GM23338 (cell line): ENCODE measurements around the gene UBALD2.

Source experiments
- CREB1 ChIP-seq: fragments of 250-450 bp; sonication (Bioruptor Pico); IDR thresholded peaks from 2 replicates; pipeline ENCODE4 v1.5.0; 2020; ENCODE audit warnings: low read depth, mild to moderate bottlenecking, moderate library complexity
- CTCF ChIP-seq, 2 experiments: fragments of 200-600 bp in 1 of 2; sonication (generic) in 1 of 2; conservative IDR thresholded peaks; 2 replicates each; pipeline versions ENCODE4 v1.5.1 to v1.6.1; 2016 to 2017; ENCODE audit warnings: antibody characterized with exemption in 2 of 2, low read depth in 2 of 2, mild to moderate bottlenecking in 2 of 2, moderate library complexity in 1 of 2
- ETS1 ChIP-seq: IDR thresholded peaks from 2 replicates; pipeline ENCODE4 v1.6.1; 2016; ENCODE audit warnings: antibody characterized with exemption
- EZH2 ChIP-seq: fragments of 200-600 bp; sonication (generic); IDR thresholded peaks from one replicate; pipeline ENCODE4 v1.8.0; 2017; ENCODE audit warnings: antibody characterized with exemption, mild to moderate bottlenecking, low read depth; ENCODE audit not compliant: unreplicated experiment
- EZH2phosphoT487 ChIP-seq: fragments of 200-600 bp; sonication (generic); IDR thresholded peaks from one replicate; pipeline ENCODE4 v1.8.1; 2018; ENCODE audit warnings: antibody characterized with exemption; ENCODE audit not compliant: unreplicated experiment
- JUNB ChIP-seq: IDR thresholded peaks from one replicate; pipeline ENCODE4 v1.6.1; 2016; ENCODE audit warnings: antibody characterized with exemption; ENCODE audit not compliant: unreplicated experiment
- NANOG ChIP-seq: IDR thresholded peaks from 2 replicates; pipeline ENCODE4 v1.6.1; 2016; ENCODE audit warnings: antibody characterized with exemption, borderline replicate concordance
- POLR2AphosphoS5 ChIP-seq: IDR thresholded peaks from 2 replicates; pipeline ENCODE4 v1.6.1; 2016; ENCODE audit warnings: antibody characterized with exemption, low read depth
- REST ChIP-seq: IDR thresholded peaks from one replicate; pipeline ENCODE4 v1.6.1; 2018; ENCODE audit warnings: antibody characterized with exemption; ENCODE audit not compliant: unreplicated experiment
- STAT1 ChIP-seq: IDR thresholded peaks from one replicate; pipeline ENCODE4 v1.6.1; 2016; ENCODE audit warnings: antibody characterized with exemption; ENCODE audit not compliant: unreplicated experiment
- ZNF114 ChIP-seq: fragments of 250-450 bp; sonication (Bioruptor Pico); IDR thresholded peaks from 2 replicates; pipeline ENCODE4 v1.5.0; 2020; ENCODE audit warnings: mild to moderate bottlenecking, moderate library complexity
- ZNF331 ChIP-seq: fragments of 250-450 bp; sonication (Bioruptor Pico); IDR thresholded peaks from 2 replicates; pipeline ENCODE4 v1.5.0; 2020; ENCODE audit warnings: low read depth, mild to moderate bottlenecking, moderate library complexity

- no peak for TF ChIP-seq REST
- TF ChIP-seq CTCF (conservative IDR thresholded peaks at IDR 0.05; ENCODE audit: low read depth in 2 of 2), result peak in 1 of 2 experiments; percentile 27; a peak in 2 of 4 replicates
- no peak for TF ChIP-seq POLR2AphosphoS5
- no peak for TF ChIP-seq JUNB
- no peak for TF ChIP-seq EZH2phosphoT487
- no peak for TF ChIP-seq EZH2
- no peak for TF ChIP-seq STAT1
- TF ChIP-seq CREB1 (CRISPR knock-in tag), result no peak
- TF ChIP-seq ETS1, result no peak
- no peak for TF ChIP-seq ZNF114 (CRISPR knock-in tag)
- TF ChIP-seq NANOG, result no peak
- no peak for TF ChIP-seq ZNF331 (CRISPR knock-in tag)
Observed at GRCh38 chr17:76248013-76248782, 16.9 kb upstream of the UBALD2 start.
